HCT116 (cell line): Measurements from ENCODE around the gene DOCK7.

Source experiments
- CEBPB ChIP-seq: IDR thresholded peaks from 2 replicates; pipeline ENCODE4 v1.6.1; 2012; ENCODE audit warnings: low read depth
- EGR1 ChIP-seq: IDR thresholded peaks from 2 replicates; pipeline ENCODE4 v1.6.1; 2012; ENCODE audit warnings: low read depth
- ELF1 ChIP-seq: IDR thresholded peaks from 2 replicates; pipeline ENCODE4 v1.6.1; 2012; ENCODE audit warnings: low read depth, borderline replicate concordance
- EZH2 ChIP-seq: fragments of 200-600 bp; sonication (generic); IDR thresholded peaks from 2 replicates; pipeline ENCODE4 v1.6.1; 2017; ENCODE audit warnings: antibody characterized with exemption, mixed run types
- FOSL1 ChIP-seq: IDR thresholded peaks from 2 replicates; pipeline ENCODE4 v1.6.1; 2012; ENCODE audit warnings: low read depth
- POLR2A ChIP-seq: IDR thresholded peaks from 2 replicates; pipeline ENCODE4 v1.7.0; 2011; ENCODE audit warnings: borderline replicate concordance; ENCODE audit not compliant: insufficient read depth, insufficient read length; ENCODE audit errors: extremely low read depth
- POLR2AphosphoS5 ChIP-seq: IDR thresholded peaks from 2 replicates; pipeline ENCODE4 v1.6.1; 2011; ENCODE audit warnings: mild to moderate bottlenecking, low read depth, low read length, moderate library complexity
- RAD21 ChIP-seq: IDR thresholded peaks from 2 replicates; pipeline ENCODE4 v1.6.1; 2012; ENCODE audit warnings: low read depth, mild to moderate bottlenecking
- SP1 ChIP-seq: IDR thresholded peaks from 2 replicates; pipeline ENCODE4 v1.6.1; 2012; ENCODE audit warnings: low read depth
- YY1 ChIP-seq: IDR thresholded peaks from 2 replicates; pipeline ENCODE4 v1.6.1; 2011; ENCODE audit warnings: low read length, low read depth, moderate library complexity, mild to moderate bottlenecking; ENCODE audit not compliant: insufficient replicate concordance; ENCODE audit errors: extremely low read depth
- TF ChIP-seq, protein P1 (sequence below), 3 experiments: fragments of 200-600 bp in 1 of 3; sonication (generic) in 1 of 3; IDR thresholded peaks in 2 of 3; conservative IDR thresholded peaks in 1 of 3; 2 replicates each; pipeline ENCODE4 v1.5.1; 2012 to 2017; ENCODE audit warnings: low read depth in 2 of 3, low read length in 2 of 3, antibody characterized with exemption in 1 of 3, borderline replicate concordance in 1 of 3, control low read depth in 1 of 3, mild to moderate bottlenecking in 1 of 3, mixed read lengths in 1 of 3, mixed run types in 1 of 3, moderate library complexity in 1 of 3; ENCODE audit not compliant: insufficient read depth in 1 of 3
- TF ChIP-seq, protein P2 (sequence below): IDR thresholded peaks from 2 replicates; pipeline ENCODE4 v1.6.1; 2011; ENCODE audit warnings: mild to moderate bottlenecking, low read length, moderate library complexity; ENCODE audit not compliant: insufficient replicate concordance; ENCODE audit errors: extremely low read depth
- TF ChIP-seq, protein P3 (sequence below): IDR thresholded peaks from 2 replicates; pipeline ENCODE4 v1.6.1; 2012
- TF ChIP-seq, protein P4 (sequence below): IDR thresholded peaks from 2 replicates; pipeline ENCODE4 v1.6.1; 2012; ENCODE audit warnings: low read depth

DNA sequence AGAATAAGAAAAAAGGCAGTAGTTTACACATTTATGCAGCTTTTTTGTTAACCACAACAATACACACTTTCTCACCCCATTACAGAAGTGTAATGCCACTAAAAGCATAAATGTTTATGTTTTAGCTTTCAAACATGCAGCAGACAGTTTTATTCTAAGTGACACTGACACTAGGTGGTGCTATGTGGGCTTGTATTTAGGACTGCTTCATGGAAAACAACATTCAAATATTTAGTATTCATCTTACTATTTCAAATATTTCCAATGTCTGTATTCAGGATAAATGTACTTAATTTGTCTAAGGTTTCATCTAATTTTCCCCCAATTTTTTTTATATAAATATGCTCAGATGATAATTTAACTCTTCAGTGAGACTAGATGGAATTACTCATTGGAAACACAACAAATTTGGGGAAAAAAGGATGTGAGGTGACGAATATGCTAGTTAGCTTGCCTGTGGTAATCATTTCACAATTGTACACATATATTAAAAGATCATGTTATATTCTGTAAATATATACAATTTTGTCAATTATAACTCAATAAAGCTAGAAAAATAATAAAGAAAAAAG, 179.9 kb downstream of the DOCK7 start:
- TF ChIP-seq, protein P1, sequence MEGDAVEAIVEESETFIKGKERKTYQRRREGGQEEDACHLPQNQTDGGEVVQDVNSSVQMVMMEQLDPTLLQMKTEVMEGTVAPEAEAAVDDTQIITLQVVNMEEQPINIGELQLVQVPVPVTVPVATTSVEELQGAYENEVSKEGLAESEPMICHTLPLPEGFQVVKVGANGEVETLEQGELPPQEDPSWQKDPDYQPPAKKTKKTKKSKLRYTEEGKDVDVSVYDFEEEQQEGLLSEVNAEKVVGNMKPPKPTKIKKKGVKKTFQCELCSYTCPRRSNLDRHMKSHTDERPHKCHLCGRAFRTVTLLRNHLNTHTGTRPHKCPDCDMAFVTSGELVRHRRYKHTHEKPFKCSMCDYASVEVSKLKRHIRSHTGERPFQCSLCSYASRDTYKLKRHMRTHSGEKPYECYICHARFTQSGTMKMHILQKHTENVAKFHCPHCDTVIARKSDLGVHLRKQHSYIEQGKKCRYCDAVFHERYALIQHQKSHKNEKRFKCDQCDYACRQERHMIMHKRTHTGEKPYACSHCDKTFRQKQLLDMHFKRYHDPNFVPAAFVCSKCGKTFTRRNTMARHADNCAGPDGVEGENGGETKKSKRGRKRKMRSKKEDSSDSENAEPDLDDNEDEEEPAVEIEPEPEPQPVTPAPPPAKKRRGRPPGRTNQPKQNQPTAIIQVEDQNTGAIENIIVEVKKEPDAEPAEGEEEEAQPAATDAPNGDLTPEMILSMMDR (IDR thresholded peaks at IDR 0.05 in 2 of 3, conservative IDR thresholded peaks at IDR 0.05 in 1 of 3; ENCODE audit: borderline replicate concordance in 1 of 3, insufficient read depth in 1 of 3, low read depth in 2 of 3, low read length in 2 of 3): peak; percentile 58 to 73 (median 62); a peak in 5 of 6 replicates
- TF ChIP-seq POLR2A (no peak), FOSL1 (no peak), SP1 (no peak), EZH2 (no peak), POLR2AphosphoS5 (no peak), EGR1 (no peak), RAD21 (peak; percentile 66), YY1 (no peak), ELF1 (no peak), CEBPB (no peak)
- TF ChIP-seq, protein P2, sequence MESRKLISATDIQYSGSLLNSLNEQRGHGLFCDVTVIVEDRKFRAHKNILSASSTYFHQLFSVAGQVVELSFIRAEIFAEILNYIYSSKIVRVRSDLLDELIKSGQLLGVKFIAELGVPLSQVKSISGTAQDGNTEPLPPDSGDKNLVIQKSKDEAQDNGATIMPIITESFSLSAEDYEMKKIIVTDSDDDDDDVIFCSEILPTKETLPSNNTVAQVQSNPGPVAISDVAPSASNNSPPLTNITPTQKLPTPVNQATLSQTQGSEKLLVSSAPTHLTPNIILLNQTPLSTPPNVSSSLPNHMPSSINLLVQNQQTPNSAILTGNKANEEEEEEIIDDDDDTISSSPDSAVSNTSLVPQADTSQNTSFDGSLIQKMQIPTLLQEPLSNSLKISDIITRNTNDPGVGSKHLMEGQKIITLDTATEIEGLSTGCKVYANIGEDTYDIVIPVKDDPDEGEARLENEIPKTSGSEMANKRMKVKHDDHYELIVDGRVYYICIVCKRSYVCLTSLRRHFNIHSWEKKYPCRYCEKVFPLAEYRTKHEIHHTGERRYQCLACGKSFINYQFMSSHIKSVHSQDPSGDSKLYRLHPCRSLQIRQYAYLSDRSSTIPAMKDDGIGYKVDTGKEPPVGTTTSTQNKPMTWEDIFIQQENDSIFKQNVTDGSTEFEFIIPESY: no peak
- TF ChIP-seq, protein P3, sequence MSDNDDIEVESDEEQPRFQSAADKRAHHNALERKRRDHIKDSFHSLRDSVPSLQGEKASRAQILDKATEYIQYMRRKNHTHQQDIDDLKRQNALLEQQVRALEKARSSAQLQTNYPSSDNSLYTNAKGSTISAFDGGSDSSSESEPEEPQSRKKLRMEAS: no peak
- TF ChIP-seq, protein P4, sequence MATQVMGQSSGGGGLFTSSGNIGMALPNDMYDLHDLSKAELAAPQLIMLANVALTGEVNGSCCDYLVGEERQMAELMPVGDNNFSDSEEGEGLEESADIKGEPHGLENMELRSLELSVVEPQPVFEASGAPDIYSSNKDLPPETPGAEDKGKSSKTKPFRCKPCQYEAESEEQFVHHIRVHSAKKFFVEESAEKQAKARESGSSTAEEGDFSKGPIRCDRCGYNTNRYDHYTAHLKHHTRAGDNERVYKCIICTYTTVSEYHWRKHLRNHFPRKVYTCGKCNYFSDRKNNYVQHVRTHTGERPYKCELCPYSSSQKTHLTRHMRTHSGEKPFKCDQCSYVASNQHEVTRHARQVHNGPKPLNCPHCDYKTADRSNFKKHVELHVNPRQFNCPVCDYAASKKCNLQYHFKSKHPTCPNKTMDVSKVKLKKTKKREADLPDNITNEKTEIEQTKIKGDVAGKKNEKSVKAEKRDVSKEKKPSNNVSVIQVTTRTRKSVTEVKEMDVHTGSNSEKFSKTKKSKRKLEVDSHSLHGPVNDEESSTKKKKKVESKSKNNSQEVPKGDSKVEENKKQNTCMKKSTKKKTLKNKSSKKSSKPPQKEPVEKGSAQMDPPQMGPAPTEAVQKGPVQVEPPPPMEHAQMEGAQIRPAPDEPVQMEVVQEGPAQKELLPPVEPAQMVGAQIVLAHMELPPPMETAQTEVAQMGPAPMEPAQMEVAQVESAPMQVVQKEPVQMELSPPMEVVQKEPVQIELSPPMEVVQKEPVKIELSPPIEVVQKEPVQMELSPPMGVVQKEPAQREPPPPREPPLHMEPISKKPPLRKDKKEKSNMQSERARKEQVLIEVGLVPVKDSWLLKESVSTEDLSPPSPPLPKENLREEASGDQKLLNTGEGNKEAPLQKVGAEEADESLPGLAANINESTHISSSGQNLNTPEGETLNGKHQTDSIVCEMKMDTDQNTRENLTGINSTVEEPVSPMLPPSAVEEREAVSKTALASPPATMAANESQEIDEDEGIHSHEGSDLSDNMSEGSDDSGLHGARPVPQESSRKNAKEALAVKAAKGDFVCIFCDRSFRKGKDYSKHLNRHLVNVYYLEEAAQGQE: no peak
